DND-41 (cell line): Measurements from ENCODE around the gene FAM120A.

Source experiments
- ATAC-seq: fragments of 200-7000 bp; cut with Tn5 transposase; 3 replicates; pipeline ENCODE4 v1.9.1; 2021; ENCODE audit warnings: low read depth; ENCODE audit not compliant: insufficient read depth
- DNase-seq: peaks from one replicate; pipeline ENCODE4 v3.0.0-alpha.2; 2020
- H2AFZ ChIP-seq: 2 replicates; pipeline ENCODE4 v1.6.0; 2012; ENCODE audit warnings: low read depth, low read length
- H3K27ac ChIP-seq: 2 replicates; pipeline ENCODE4 v1.5.1; 2012; ENCODE audit warnings: low read length, inconsistent platforms
- H3K27me3 ChIP-seq: fragments of 200-600 bp; sonication (generic); 2 replicates; pipeline ENCODE4 v1.6.0; 2012; ENCODE audit warnings: low read length, mild to moderate bottlenecking, inconsistent platforms; ENCODE audit not compliant: insufficient read depth, poor library complexity
- H3K36me3 ChIP-seq: 2 replicates; pipeline ENCODE4 v1.5.1; 2012; ENCODE audit warnings: low read length, inconsistent platforms; ENCODE audit not compliant: insufficient read depth
- H3K4me1 ChIP-seq: 2 replicates; pipeline ENCODE4 v1.5.1; 2012; ENCODE audit warnings: mild to moderate bottlenecking, low read length; ENCODE audit not compliant: insufficient read depth
- H3K4me2 ChIP-seq: 2 replicates; pipeline ENCODE4 v1.6.0; 2012; ENCODE audit warnings: mild to moderate bottlenecking, moderate library complexity, low read length, inconsistent platforms; ENCODE audit not compliant: insufficient read depth
- H3K4me3 ChIP-seq, 2 experiments: fragments of 200-600 bp in 1 of 2; shearing (Covaris generic) in 1 of 2; 2 replicates each; pipeline ENCODE4 v1.5.1; 2012 to 2016; ENCODE audit warnings: inconsistent platforms in 2 of 2, low read length in 2 of 2, mild to moderate bottlenecking in 2 of 2, low read depth in 1 of 2, moderate library complexity in 1 of 2
- H3K79me2 ChIP-seq: 2 replicates; pipeline ENCODE4 v1.6.0; 2012; ENCODE audit warnings: low read length, inconsistent platforms; ENCODE audit not compliant: insufficient read depth
- H3K9ac ChIP-seq: 2 replicates; pipeline ENCODE4 v1.6.0; 2012; ENCODE audit warnings: low read depth, mild to moderate bottlenecking, inconsistent platforms, low read length, moderate library complexity
- H3K9me3 ChIP-seq: 2 replicates; pipeline ENCODE4 v1.5.1; 2012; ENCODE audit warnings: low read length, moderate library complexity, mild to moderate bottlenecking, inconsistent platforms; ENCODE audit not compliant: insufficient read depth, severe bottlenecking
- H4K20me1 ChIP-seq: 2 replicates; pipeline ENCODE4 v1.6.0; 2012; ENCODE audit warnings: low read length; ENCODE audit not compliant: insufficient read depth
- CTCF ChIP-seq: IDR thresholded peaks from 2 replicates; pipeline ENCODE4 v1.5.1; 2012; ENCODE audit warnings: borderline replicate concordance, low read length, moderate library complexity, mild to moderate bottlenecking; ENCODE audit not compliant: poor library complexity, severe bottlenecking; ENCODE audit errors: extremely low read depth
- EZH2 ChIP-seq: IDR thresholded peaks from 3 replicates; pipeline ENCODE4 v1.6.1; 2012; ENCODE audit warnings: borderline replicate concordance, low read depth, mild to moderate bottlenecking, moderate library complexity, low read length, inconsistent platforms; ENCODE audit not compliant: severe bottlenecking

FAM120A gene

DNA sequence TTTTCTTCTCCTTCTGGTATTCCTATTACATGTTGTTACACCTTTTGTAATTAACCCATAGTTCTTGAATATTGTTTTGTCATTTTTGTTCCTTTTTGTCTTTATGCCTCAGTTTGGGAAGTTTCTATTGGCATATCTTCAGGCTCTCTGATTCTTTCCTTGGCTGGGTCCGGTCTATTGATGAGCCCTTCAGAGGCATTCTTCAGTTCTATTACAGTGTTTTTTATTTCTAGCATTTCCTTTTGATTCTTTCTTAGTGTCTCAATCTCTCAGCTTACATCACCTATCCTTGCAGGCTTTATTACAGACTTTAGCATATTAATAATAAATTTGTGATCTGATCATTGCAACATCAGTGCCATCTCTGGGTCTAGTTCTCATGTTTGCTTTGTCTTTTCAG lies 158.7 kb downstream of the FAM120A start:
- no peak for DNase-seq
- peaks cover 95% of the 10 kb centered on the region for H3K79me2 ChIP-seq
- TF ChIP-seq CTCF (no peak), EZH2 (no peak)

GRCh38 chr9:93612052-93612795 lies 160.7 kb downstream of the FAM120A start:
- Histone ChIP-seq H3K27me3 (no peaks in the 10 kb centered on the region), H3K79me2 (peaks cover 93% of the 10 kb centered on the region), H3K4me3 (no peak overlapping the region), H2AFZ (no peak overlapping the region), H3K4me1 (no peaks in the 10 kb centered on the region), H3K36me3 (no peaks in the 10 kb centered on the region; the same call in 1 of the 2 replicates), H3K27ac (no peak overlapping the region), H3K9ac (no peak overlapping the region), H4K20me1 (peaks cover 28% of the 10 kb centered on the region), H3K4me2 (no peak overlapping the region), H3K9me3 (peaks cover 10% of the 10 kb centered on the region)
- ATAC-seq (no peak), DNase-seq (no peak)
- no peak for TF ChIP-seq EZH2
- no peak for TF ChIP-seq CTCF

More for the DNA sequence above, 158.7 kb downstream of the FAM120A start:
- H3K36me3 ChIP-seq = no peaks in the 10 kb centered on the region; the same call in 1 of the 2 replicates
- H2AFZ ChIP-seq = no peak overlapping the region
- H3K27ac ChIP-seq = no peak overlapping the region
- H3K9ac ChIP-seq = no peak overlapping the region
- no peaks in the 10 kb centered on the region for H3K4me1 ChIP-seq
- H3K4me3 ChIP-seq = no peak overlapping the region
- H3K27me3 ChIP-seq = no peaks in the 10 kb centered on the region
- no peak overlapping the region for H3K4me2 ChIP-seq
- H4K20me1 ChIP-seq = peaks cover 15% of the 10 kb centered on the region
- H3K9me3 ChIP-seq = peaks cover 10% of the 10 kb centered on the region
- no peak for ATAC-seq

GRCh38 chr9:93612796-93613154 lies 161.3 kb downstream of the FAM120A start:
- TF ChIP-seq CTCF = no peak
- TF ChIP-seq EZH2 = no peak
- Histone ChIP-seq H3K4me3 (no peak overlapping the region), H3K4me2 (no peak overlapping the region), H3K9me3 (peaks cover 10% of the 10 kb centered on the region), H3K4me1 (no peaks in the 10 kb centered on the region), H3K27ac (no peak overlapping the region), H4K20me1 (peaks cover 33% of the 10 kb centered on the region), H2AFZ (no peak overlapping the region), H3K79me2 (peaks cover 93% of the 10 kb centered on the region), H3K9ac (no peak overlapping the region), H3K36me3 (no peaks in the 10 kb centered on the region; the same call in 1 of the 2 replicates), H3K27me3 (no peaks in the 10 kb centered on the region)
- DNase-seq (no peak), ATAC-seq (no peak)
